Measurements from ENCODE around the gene FASLG. TPM values are rescaled to one million over a fixed set of nuclear protein-coding genes. Genes with fewer than 3 reads are reported as not detected.

Gene FASLG
- total and polyA plus RNA-seq, 10 of the 15 experiments (the other 5 are each of a cell fraction or from before 2014, with no cell fraction given): 0.05 to 4.0 (median 0.09) TPM; not detected in 2

DNA sequence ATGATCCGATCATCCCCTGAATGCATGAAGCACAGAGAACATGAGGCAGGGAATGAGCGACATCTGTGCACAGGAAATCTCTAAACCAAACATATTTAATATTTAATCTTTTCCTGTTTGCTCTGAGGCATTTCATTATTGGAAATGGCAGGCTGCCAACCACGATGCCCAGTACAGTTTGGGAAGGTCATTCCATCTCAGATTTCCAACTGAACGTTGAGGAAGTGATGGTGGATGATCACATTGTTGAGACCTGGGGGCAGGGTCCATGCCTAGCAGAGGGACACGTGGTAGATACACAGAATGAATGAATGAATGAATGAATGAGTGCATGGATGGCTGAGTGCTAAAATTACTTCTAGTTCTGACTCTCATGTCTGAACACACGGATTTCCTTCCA is 15.9 kb upstream of the FASLG start:
- ATAC-seq: no peak
- no peaks in the 10 kb centered on the region for H3K9me3 ChIP-seq (replicated peaks; ENCODE audit: control insufficient read depth, insufficient read depth, low read length)
- in situ Hi-C loops (cut with MboI) (no loop called here), intact Hi-C loops (cut with micrococcal nuclease; ENCODE audit: unreplicated experiment) (no loop called here)
- H3K27ac ChIP-seq (ENCODE audit: control insufficient read depth, insufficient read depth): no peak overlapping the region
- no peaks in the 10 kb centered on the region for H3K79me2 ChIP-seq (ENCODE audit: control insufficient read depth, insufficient read depth, low read length)
- H3K4me1 ChIP-seq (ENCODE audit: control insufficient read depth, insufficient read depth, low read length): peaks cover 31% of the 10 kb centered on the region
- peak overlapping the region; percentile 59; the same call in 1 of the 2 replicates for H3K4me2 ChIP-seq (ENCODE audit: control insufficient read depth, insufficient read depth)
- H2AFZ ChIP-seq (ENCODE audit: control insufficient read depth, low read depth, low read length): no peak overlapping the region
- BruUV-seq (replicated peaks): no TSS peak
- TF ChIP-seq, protein P1, sequence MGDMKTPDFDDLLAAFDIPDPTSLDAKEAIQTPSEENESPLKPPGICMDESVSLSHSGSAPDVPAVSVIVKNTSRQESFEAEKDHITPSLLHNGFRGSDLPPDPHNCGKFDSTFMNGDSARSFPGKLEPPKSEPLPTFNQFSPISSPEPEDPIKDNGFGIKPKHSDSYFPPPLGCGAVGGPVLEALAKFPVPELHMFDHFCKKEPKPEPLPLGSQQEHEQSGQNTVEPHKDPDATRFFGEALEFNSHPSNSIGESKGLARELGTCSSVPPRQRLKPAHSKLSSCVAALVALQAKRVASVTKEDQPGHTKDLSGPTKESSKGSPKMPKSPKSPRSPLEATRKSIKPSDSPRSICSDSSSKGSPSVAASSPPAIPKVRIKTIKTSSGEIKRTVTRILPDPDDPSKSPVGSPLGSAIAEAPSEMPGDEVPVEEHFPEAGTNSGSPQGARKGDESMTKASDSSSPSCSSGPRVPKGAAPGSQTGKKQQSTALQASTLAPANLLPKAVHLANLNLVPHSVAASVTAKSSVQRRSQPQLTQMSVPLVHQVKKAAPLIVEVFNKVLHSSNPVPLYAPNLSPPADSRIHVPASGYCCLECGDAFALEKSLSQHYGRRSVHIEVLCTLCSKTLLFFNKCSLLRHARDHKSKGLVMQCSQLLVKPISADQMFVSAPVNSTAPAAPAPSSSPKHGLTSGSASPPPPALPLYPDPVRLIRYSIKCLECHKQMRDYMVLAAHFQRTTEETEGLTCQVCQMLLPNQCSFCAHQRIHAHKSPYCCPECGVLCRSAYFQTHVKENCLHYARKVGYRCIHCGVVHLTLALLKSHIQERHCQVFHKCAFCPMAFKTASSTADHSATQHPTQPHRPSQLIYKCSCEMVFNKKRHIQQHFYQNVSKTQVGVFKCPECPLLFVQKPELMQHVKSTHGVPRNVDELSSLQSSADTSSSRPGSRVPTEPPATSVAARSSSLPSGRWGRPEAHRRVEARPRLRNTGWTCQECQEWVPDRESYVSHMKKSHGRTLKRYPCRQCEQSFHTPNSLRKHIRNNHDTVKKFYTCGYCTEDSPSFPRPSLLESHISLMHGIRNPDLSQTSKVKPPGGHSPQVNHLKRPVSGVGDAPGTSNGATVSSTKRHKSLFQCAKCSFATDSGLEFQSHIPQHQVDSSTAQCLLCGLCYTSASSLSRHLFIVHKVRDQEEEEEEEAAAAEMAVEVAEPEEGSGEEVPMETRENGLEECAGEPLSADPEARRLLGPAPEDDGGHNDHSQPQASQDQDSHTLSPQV (IDR thresholded peaks at IDR 0.05): no peak
- TF ChIP-seq IKZF1 (conservative IDR thresholded peaks at IDR 0.05) (no peak), ZNF24 (IDR thresholded peaks at IDR 0.05) (peak; percentile 53; the same call in 1 of the 2 replicates), PML (IDR thresholded peaks at IDR 0.05; ENCODE audit: low read length) (no peak), TCF3 (IDR thresholded peaks at IDR 0.05; ENCODE audit: borderline replicate concordance, insufficient read depth, low read depth, low read length) (no peak)
- TF ChIP-seq, protein P2, sequence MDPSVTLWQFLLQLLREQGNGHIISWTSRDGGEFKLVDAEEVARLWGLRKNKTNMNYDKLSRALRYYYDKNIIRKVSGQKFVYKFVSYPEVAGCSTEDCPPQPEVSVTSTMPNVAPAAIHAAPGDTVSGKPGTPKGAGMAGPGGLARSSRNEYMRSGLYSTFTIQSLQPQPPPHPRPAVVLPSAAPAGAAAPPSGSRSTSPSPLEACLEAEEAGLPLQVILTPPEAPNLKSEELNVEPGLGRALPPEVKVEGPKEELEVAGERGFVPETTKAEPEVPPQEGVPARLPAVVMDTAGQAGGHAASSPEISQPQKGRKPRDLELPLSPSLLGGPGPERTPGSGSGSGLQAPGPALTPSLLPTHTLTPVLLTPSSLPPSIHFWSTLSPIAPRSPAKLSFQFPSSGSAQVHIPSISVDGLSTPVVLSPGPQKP (IDR thresholded peaks at IDR 0.05; ENCODE audit: low read depth, low read length): no peak
- TF ChIP-seq, protein P3, sequence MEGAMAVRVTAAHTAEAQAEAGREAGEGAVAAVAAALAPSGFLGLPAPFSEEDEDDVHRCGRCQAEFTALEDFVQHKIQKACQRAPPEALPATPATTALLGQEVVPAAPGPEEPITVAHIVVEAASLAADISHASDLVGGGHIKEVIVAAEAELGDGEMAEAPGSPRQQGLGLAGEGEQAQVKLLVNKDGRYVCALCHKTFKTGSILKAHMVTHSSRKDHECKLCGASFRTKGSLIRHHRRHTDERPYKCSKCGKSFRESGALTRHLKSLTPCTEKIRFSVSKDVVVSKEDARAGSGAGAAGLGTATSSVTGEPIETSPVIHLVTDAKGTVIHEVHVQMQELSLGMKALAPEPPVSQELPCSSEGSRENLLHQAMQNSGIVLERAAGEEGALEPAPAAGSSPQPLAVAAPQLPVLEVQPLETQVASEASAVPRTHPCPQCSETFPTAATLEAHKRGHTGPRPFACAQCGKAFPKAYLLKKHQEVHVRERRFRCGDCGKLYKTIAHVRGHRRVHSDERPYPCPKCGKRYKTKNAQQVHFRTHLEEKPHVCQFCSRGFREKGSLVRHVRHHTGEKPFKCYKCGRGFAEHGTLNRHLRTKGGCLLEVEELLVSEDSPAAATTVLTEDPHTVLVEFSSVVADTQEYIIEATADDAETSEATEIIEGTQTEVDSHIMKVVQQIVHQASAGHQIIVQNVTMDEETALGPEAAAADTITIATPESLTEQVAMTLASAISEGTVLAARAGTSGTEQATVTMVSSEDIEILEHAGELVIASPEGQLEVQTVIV (IDR thresholded peaks at IDR 0.05; ENCODE audit: borderline replicate concordance, partially characterized antibody): no peak
- no peaks in the 10 kb centered on the region for H4K20me1 ChIP-seq (ENCODE audit: control insufficient read depth, insufficient read depth)
- FAIRE-seq: no peak
- WGBS (ENCODE audit: insufficient coverage, insufficient replicate concordance, low lambda C conversion rate, missing lambda C conversion rate): 25% methylated on average over 6 of the region's 6 CpGs
- DNase-seq (ENCODE audit: low read depth, low spot score): no peak
- CTCF ChIA-PET: interaction anchor here (1.3 kb wide), 1 partner anchor 78 kb away, joined by 4 read pairs; no protein-coding TSS in a partner anchor
- RAD21 ChIA-PET (ENCODE audit: unreplicated experiment): no interaction called here
- POLR2A ChIA-PET: no interaction called here
- SMC1A ChIA-PET (ENCODE audit: uncharacterized antibody, unreplicated experiment): no interaction called here
- no peak overlapping the region for H3K4me3 ChIP-seq
- H3K27me3 ChIP-seq (replicated peaks in 1 of 2; ENCODE audit: control insufficient read depth in 2 of 2, insufficient read depth in 2 of 2, low read length in 1 of 2): peaks cover 1 to 10% of the 10 kb centered on the region in 2 experiments; a peak in 2 of 4 replicates
- no peaks in the 10 kb centered on the region for H3K36me3 ChIP-seq (ENCODE audit: control insufficient read depth in 2 of 2, insufficient read depth in 2 of 2, low read length in 1 of 2)
- no peak overlapping the region for H3K9ac ChIP-seq (ENCODE audit: control insufficient read depth, insufficient read depth, low read length)

Measured in GM12878 (cell line).